NB4 (cell line): Measurements from ENCODE around the gene CDC42BPA.

Experiments
- CTCF ChIP-seq: IDR thresholded peaks from one replicate; pipeline ENCODE4 v1.5.1; 2012; ENCODE audit warnings: low read depth, low read length
- POLR2A ChIP-seq: IDR thresholded peaks from 2 replicates; pipeline ENCODE4 v1.6.1; 2011; ENCODE audit warnings: mild to moderate bottlenecking; ENCODE audit not compliant: insufficient read length; ENCODE audit errors: extremely low read depth

- TF ChIP-seq CTCF, result no peak
- no peak for TF ChIP-seq POLR2A
Observed at GRCh38 chr1:227038401-227038800, 279.9 kb downstream of the CDC42BPA start.
